Ascending aorta (tissue), 2 donors: ENCODE data around the gene CDCP1. TPM values are rescaled to one million over a fixed set of nuclear protein-coding genes. Genes with fewer than 3 reads are reported as not detected.

Experiments used
- DNase-seq, 2 donors: peaks; one replicate each; pipeline ENCODE4 v3.0.0-alpha.2; 2019; ENCODE audit warnings: low spot score in 2 of 2
- H3K27ac ChIP-seq, 2 donors: fragments of 200-600 bp; sonication (generic); one replicate each; pipeline ENCODE4 v1.5.1; 2016 to 2017; ENCODE audit warnings: mild to moderate bottlenecking in 1 of 2
- H3K27me3 ChIP-seq: fragments of 200-600 bp; sonication (generic); one replicate; pipeline ENCODE4 v1.5.1; 2017
- H3K36me3 ChIP-seq, 2 donors: fragments of 200-600 bp; sonication (generic); one replicate each; pipeline ENCODE4 v1.5.1; 2016
- H3K4me1 ChIP-seq, 2 donors: fragments of 200-600 bp; sonication (generic); one replicate each; pipeline ENCODE4 v1.5.1; 2016 to 2017; ENCODE audit warnings: mild to moderate bottlenecking in 1 of 2
- H3K4me3 ChIP-seq, 2 donors: fragments of 200-600 bp; sonication (generic); one replicate each; pipeline ENCODE4 v1.5.1; 2016 to 2017; ENCODE audit warnings: mild to moderate bottlenecking in 1 of 2
- H3K9me3 ChIP-seq, 2 donors: fragments of 200-600 bp; sonication (generic); one replicate each; pipeline ENCODE4 v1.5.1; 2016
- CTCF ChIP-seq, 3 experiments: fragments of 200-600 bp in 2 of 3; fragments of 450-650 bp in 1 of 3; sonication (generic) in 2 of 3; IDR thresholded peaks; one replicate each; pipeline ENCODE4 v1.5.1; 2016 to 2019; ENCODE audit warnings: antibody characterized with exemption in 3 of 3, mild to moderate bottlenecking in 1 of 3, moderate library complexity in 1 of 3
- intact Hi-C: fragments of 100-400 bp; cut with DNase I; formaldehyde crosslinking; loops from one replicate; pipeline ENCODE4 v1.15.1; 2023
- total RNA-seq: library from RNA; depleted of rRNA; stranded (reverse); fragments of >200 nt; gene quantifications from one replicate; pipeline ENCODE4 v1.1.0, GENCODE V29; 2016

CDCP1 gene
- total RNA-seq, 1 donor from 2014 or later, result 3.0 TPM

- Histone ChIP-seq H3K27ac (no peak overlapping the region), H3K36me3 (no peaks in the 10 kb centered on the region), H3K9me3 (no peaks in the 10 kb centered on the region), H3K4me1 (no peaks in the 10 kb centered on the region), H3K27me3 (no peaks in the 10 kb centered on the region), H3K4me3 (no peak overlapping the region)
- no peak for TF ChIP-seq CTCF (IDR thresholded peaks at IDR 0.05)
- no peak for DNase-seq
- intact Hi-C loops, result no loop called here
These were observed 59.0 kb downstream of the CDCP1 start for GRCh38 chr3:45087155-45087554.

- Histone ChIP-seq H3K27me3 (no peaks in the 10 kb centered on the region), H3K9me3 (no peaks in the 10 kb centered on the region), H3K36me3 (no peaks in the 10 kb centered on the region), H3K4me3 (no peak overlapping the region), H3K4me1 (no peaks in the 10 kb centered on the region), H3K27ac (no peak overlapping the region)
- DNase-seq, result no peak
- intact Hi-C loops, result no loop called here
- TF ChIP-seq CTCF (IDR thresholded peaks at IDR 0.05), result no peak
These were observed 61.1 kb downstream of the CDCP1 start for GRCh38 chr3:45084820-45085816.

- DNase-seq, result no peak
- Histone ChIP-seq H3K27ac (no peak overlapping the region), H3K36me3 (no peaks in the 10 kb centered on the region), H3K4me1 (no peaks in the 10 kb centered on the region), H3K27me3 (no peaks in the 10 kb centered on the region), H3K4me3 (no peak overlapping the region), H3K9me3 (no peaks in the 10 kb centered on the region)
- TF ChIP-seq CTCF (IDR thresholded peaks at IDR 0.05), result no peak
- intact Hi-C loops, result no loop called here
These were observed 61.8 kb downstream of the CDCP1 start for GRCh38 chr3:45084361-45084760.

- TF ChIP-seq CTCF (IDR thresholded peaks at IDR 0.05), result no peak
- Histone ChIP-seq H3K27me3 (no peaks in the 10 kb centered on the region), H3K27ac (no peak overlapping the region), H3K4me1 (no peaks in the 10 kb centered on the region), H3K36me3 (no peaks in the 10 kb centered on the region), H3K4me3 (no peak overlapping the region), H3K9me3 (no peaks in the 10 kb centered on the region)
- no peak for DNase-seq
- intact Hi-C loops, result no loop called here
These were observed 63.2 kb downstream of the CDCP1 start for GRCh38 chr3:45083023-45083422.

- intact Hi-C loops, result no loop called here
- DNase-seq, result no peak
- Histone ChIP-seq H3K36me3 (no peaks in the 10 kb centered on the region), H3K9me3 (no peaks in the 10 kb centered on the region), H3K4me1 (no peaks in the 10 kb centered on the region), H3K27me3 (no peaks in the 10 kb centered on the region), H3K27ac (peak overlapping the region; percentile 10 to 52), H3K4me3 (no peak overlapping the region)
- no peak for TF ChIP-seq CTCF (IDR thresholded peaks at IDR 0.05)
These were observed 64.0 kb downstream of the CDCP1 start for GRCh38 chr3:45082142-45082538.
